B cell (primary cell): ENCODE measurements around the gene SLC25A10. TPM values are rescaled to one million over a fixed set of nuclear protein-coding genes. Genes with fewer than 3 reads are reported as not detected.

Experiments used
- ATAC-seq: fragments of 200-7000 bp; cut with Tn5 transposase; one replicate; pipeline ENCODE4 v1.10.0; 2021; ENCODE audit warnings: low read depth, mild to moderate bottlenecking, moderate number of reproducible peaks, moderate library complexity
- CTCF ChIA-PET: fragments of 350-600 bp; sonication (Branson Sonifier 250); formaldehyde crosslinking; loops from one replicate; lab custom pipeline; 2021; ENCODE audit warnings: antibody characterized with exemption, inconsistent platforms; lab: Charles Lee
- POLR2A ChIA-PET: fragments of 350-600 bp; sonication (Branson Sonifier 250); formaldehyde crosslinking; loops from one replicate; lab custom pipeline; 2021; ENCODE audit warnings: antibody characterized with exemption; lab: Charles Lee
- DNase-seq: peaks from one replicate; pipeline ENCODE4 v3.0.0; 2013
- H2AFZ ChIP-seq: 2 replicates; pipeline ENCODE4 v1.6.1; 2012; ENCODE audit warnings: mild to moderate bottlenecking, low read depth, low read length; ENCODE audit not compliant: insufficient read depth, poor library complexity, severe bottlenecking
- H3K27ac ChIP-seq, 2 donors: 1 replicate in 1 of 2; 2 replicates in 1 of 2; pipeline ENCODE4 v1.5.1; 2012 to 2013; ENCODE audit warnings: low read length in 2 of 2, mild to moderate bottlenecking in 2 of 2, moderate library complexity in 1 of 2
- H3K27me3 ChIP-seq, 4 experiments: fragments of 200-600 bp in 1 of 4; sonication (generic) in 1 of 4; replicated peaks in 1 of 4; 1 replicate in 2 of 4; 2 replicates in 2 of 4; pipeline versions ENCODE4 v1.6.1 to v1.7.0; 2013 to 2016; ENCODE audit warnings: low read length in 3 of 4, mild to moderate bottlenecking in 2 of 4, mixed read lengths in 1 of 4, moderate library complexity in 1 of 4; ENCODE audit not compliant: insufficient read depth in 4 of 4, control insufficient read depth in 3 of 4; ENCODE audit errors: control extremely low read depth in 1 of 4
- H3K36me3 ChIP-seq, 2 experiments: replicated peaks in 1 of 2; 1 replicate in 1 of 2; 2 replicates in 1 of 2; pipeline versions ENCODE4 v1.6.1 to v1.7.1; 2013; ENCODE audit warnings: low read length in 1 of 2; ENCODE audit not compliant: insufficient read depth in 2 of 2, control insufficient read depth in 1 of 2; ENCODE audit errors: control extremely low read depth in 1 of 2, extremely low read depth in 1 of 2
- H3K4me1 ChIP-seq, 2 donors: fragments of 200-600 bp in 1 of 2; sonication (generic) in 1 of 2; 1 replicate in 1 of 2; 2 replicates in 1 of 2; pipeline versions ENCODE4 v1.5.1 to v1.6.1; 2013 to 2017; ENCODE audit warnings: low read length in 2 of 2; ENCODE audit not compliant: control insufficient read depth in 2 of 2, insufficient read depth in 2 of 2
- H3K4me2 ChIP-seq: replicated peaks from 2 replicates; pipeline ENCODE3; 2012; ENCODE audit warnings: mild to moderate bottlenecking, low read depth, low read length; ENCODE audit not compliant: poor library complexity, severe bottlenecking
- H3K4me3 ChIP-seq, 5 experiments: fragments of 200-600 bp in 1 of 5; sonication (generic) in 1 of 5; 1 replicate in 3 of 5; 2 replicates in 2 of 5; pipeline versions ENCODE4 v1.5.1 to v1.7.0; 2011 to 2016; ENCODE audit warnings: low read length in 4 of 5, mild to moderate bottlenecking in 4 of 5, low read depth in 2 of 5, control low read depth in 1 of 5, moderate library complexity in 1 of 5; ENCODE audit not compliant: insufficient read depth in 1 of 5; ENCODE audit errors: control extremely low read depth in 1 of 5, extremely low read depth in 1 of 5
- H3K79me2 ChIP-seq: fragments of 200-600 bp; sonication (generic); one replicate; pipeline ENCODE4 v1.6.0; 2016; ENCODE audit warnings: low read length; ENCODE audit not compliant: control insufficient read depth, insufficient read depth
- H3K9ac ChIP-seq: fragments of 200-600 bp; sonication (generic); 2 replicates; pipeline ENCODE4 v1.6.1; 2017; ENCODE audit warnings: mild to moderate bottlenecking, low read length, moderate library complexity
- H3K9me3 ChIP-seq, 3 donors: one replicate each; pipeline versions ENCODE4 v1.6.1 to v1.7.1; 2013; ENCODE audit warnings: low read length in 2 of 3; ENCODE audit not compliant: control insufficient read depth in 2 of 3, insufficient read depth in 1 of 3; ENCODE audit errors: control extremely low read depth in 1 of 3
- H4K20me1 ChIP-seq: 2 replicates; pipeline ENCODE4 v1.6.0; 2012; ENCODE audit warnings: mild to moderate bottlenecking, low read length; ENCODE audit not compliant: insufficient read depth, control insufficient read depth, poor library complexity, severe bottlenecking
- H3K27ac Mint-ChIP-seq: one replicate; pipeline ENCODE4 v1.8.0; 2021; ENCODE audit warnings: mixed read lengths
- H3K27me3 Mint-ChIP-seq: one replicate; pipeline ENCODE4 v1.8.0; 2021; ENCODE audit warnings: mixed read lengths
- H3K4me1 Mint-ChIP-seq: one replicate; pipeline ENCODE4 v1.8.0; 2021; ENCODE audit warnings: mixed read lengths
- H3K4me3 Mint-ChIP-seq: one replicate; pipeline ENCODE4 v1.8.0; 2021; ENCODE audit warnings: mixed read lengths
- H3K9me3 Mint-ChIP-seq: one replicate; pipeline ENCODE4 v1.8.0; 2022; ENCODE audit warnings: mixed read lengths; ENCODE audit not compliant: insufficient read depth
- CTCF ChIP-seq: fragments of 200-600 bp; IDR thresholded peaks from one replicate; pipeline ENCODE4 v1.8.0; 2022; ENCODE audit warnings: antibody characterized with exemption, mild to moderate bottlenecking
- EZH2 ChIP-seq: IDR thresholded peaks from 2 replicates; pipeline ENCODE4 v1.6.1; 2012; ENCODE audit warnings: borderline replicate concordance, low read depth, mild to moderate bottlenecking, moderate library complexity, low read length; ENCODE audit not compliant: insufficient read depth, poor library complexity, severe bottlenecking
- WGBS: methylation state at CpG from one replicate; pipeline ENCODE4 v1.1.5; 2013; ENCODE audit warnings: missing lambda C conversion rate; ENCODE audit not compliant: insufficient coverage; 5-methylcytosine and 5-hydroxymethylcytosine counted together
- intact Hi-C: fragments of 100-400 bp; cut with micrococcal nuclease; formaldehyde crosslinking; loops from one replicate; pipeline ENCODE4 v1.10.0; 2022
- polyA plus RNA-seq: library from polyadenylated mRNA; depleted of rRNA; stranded (reverse); fragments of >200 nt; gene quantifications from 2 replicates; pipeline ENCODE4 v1.2.3, GENCODE V29; 2012
- total RNA-seq, 2 donors: library from RNA; stranded (reverse); fragments of 120-200 nt in 1 of 2; gene quantifications; 1 replicate in 1 of 2; 2 replicates in 1 of 2; pipeline versions ENCODE4 v1.2.3 to v1.2.4, GENCODE V29; 2013 to 2022

The SLC25A10 gene
- total and polyA plus RNA-seq, 2 donors (not counting 1 experiment from before 2014, with no cell fraction given), result 3.9 to 5.0 TPM

DNA sequence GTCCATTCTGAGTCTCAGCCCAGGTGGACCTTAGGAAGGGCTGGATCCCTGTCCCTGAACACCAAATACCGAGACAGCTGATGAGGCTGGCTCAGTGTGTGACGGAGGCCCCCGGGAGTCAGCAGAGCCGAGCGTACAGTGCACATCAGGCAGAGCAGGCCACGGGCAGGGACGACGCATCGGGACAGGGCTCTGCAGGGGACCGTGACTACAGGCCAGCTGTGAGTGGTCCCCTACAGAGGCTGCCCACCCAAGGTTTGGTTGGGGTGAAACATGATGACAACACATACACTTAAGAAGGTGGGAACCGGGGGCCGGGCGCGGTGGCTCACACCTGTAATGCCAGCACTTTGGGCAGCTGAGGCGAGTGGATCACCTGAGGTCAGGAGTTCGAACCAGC, 39.1 kb upstream of the SLC25A10 start:
- Histone ChIP-seq H3K27me3 (no peaks in the 10 kb centered on the region), H3K79me2 (peaks cover 22% of the 10 kb centered on the region), H3K4me3 (no peak overlapping the region), H3K27ac (no peak overlapping the region), H3K9ac (no peak overlapping the region), H3K4me1 (peaks cover 4% of the 10 kb centered on the region in 2 donors), H3K9me3 (no peaks in the 10 kb centered on the region), H4K20me1 (peaks cover 13% of the 10 kb centered on the region), H2AFZ (no peak overlapping the region), H3K36me3 (peaks cover 0 to 50% of the 10 kb centered on the region in 2 experiments), H3K4me2 (no peak overlapping the region)
- DNase-seq, result no peak
- no peak for ATAC-seq
- 91% methylated on average over 10 of the region's 16 CpGs for WGBS
- ChIA-PET POLR2A (no interaction called here), CTCF (no interaction called here)
- intact Hi-C loops, result no loop called here
- peaks cover 10% of the 10 kb centered on the region for H3K4me1 Mint-ChIP-seq
- TF ChIP-seq EZH2 (no peak), CTCF (no peak)
- H3K27ac Mint-ChIP-seq, result no peak overlapping the region
- no peaks in the 10 kb centered on the region for H3K27me3 Mint-ChIP-seq
- no peak overlapping the region for H3K4me3 Mint-ChIP-seq
- H3K9me3 Mint-ChIP-seq, result no peaks in the 10 kb centered on the region

DNA sequence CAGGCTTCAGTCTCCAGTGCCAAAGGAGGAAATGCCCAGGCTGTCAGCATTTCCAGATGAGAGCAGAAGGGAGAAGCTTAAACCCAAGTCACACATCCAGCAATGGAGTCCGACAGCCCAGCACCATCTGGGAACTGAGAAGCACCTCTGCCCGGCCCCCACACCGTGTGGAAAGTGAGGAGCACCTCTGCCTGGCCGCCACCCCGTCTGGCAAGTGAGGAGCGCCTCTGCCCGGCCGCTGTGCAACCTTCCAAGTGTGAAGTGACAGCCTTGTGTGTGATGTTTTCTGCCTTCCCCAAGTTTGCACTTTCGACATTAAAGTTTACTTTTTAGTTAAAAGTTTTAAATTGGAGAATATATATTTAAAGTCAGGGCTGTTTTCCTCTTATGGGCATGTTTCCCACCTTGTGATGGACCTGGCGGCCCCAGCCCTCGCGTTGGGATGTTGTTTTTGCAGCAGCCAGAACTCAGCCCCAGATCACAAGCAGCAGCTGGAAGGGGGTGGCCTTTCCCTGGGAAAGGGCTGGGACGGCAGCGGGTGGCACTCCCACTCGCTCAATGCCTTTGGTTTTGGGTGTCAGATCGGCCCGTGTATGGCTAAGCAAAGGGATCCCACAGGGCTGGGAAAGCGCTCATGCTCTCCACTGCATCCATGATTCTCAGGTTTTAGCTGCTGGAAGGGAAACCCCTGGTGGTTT, 38.4 kb upstream of the SLC25A10 start:
- no peak overlapping the region for H3K9ac ChIP-seq
- Mint-ChIP-seq H3K27me3 (no peaks in the 10 kb centered on the region), H3K4me3 (no peak overlapping the region), H3K9me3 (no peaks in the 10 kb centered on the region), H3K4me1 (peaks cover 5% of the 10 kb centered on the region), H3K27ac (no peak overlapping the region)
- WGBS, result 85% methylated on average over 17 of the region's 18 CpGs
- H4K20me1 ChIP-seq, result peaks cover 13% of the 10 kb centered on the region
- no peak for DNase-seq
- no peaks in the 10 kb centered on the region for H3K27me3 ChIP-seq
- H3K79me2 ChIP-seq, result peaks cover 15% of the 10 kb centered on the region
- TF ChIP-seq EZH2 (no peak), CTCF (no peak)
- H2AFZ ChIP-seq, result no peak overlapping the region
- H3K4me2 ChIP-seq, result no peak overlapping the region
- ChIA-PET CTCF (no interaction called here), POLR2A (no interaction called here)
- no peak overlapping the region for H3K27ac ChIP-seq
- no peaks in the 10 kb centered on the region for H3K9me3 ChIP-seq
- H3K4me1 ChIP-seq, result no peaks in the 10 kb centered on the region
- peaks cover 0 to 46% of the 10 kb centered on the region in 2 experiments for H3K36me3 ChIP-seq
- no peak for ATAC-seq
- intact Hi-C loops, result no loop called here
- no peak overlapping the region for H3K4me3 ChIP-seq
